NCI-H2029 treated with DMSO at 0.1 percent for 48 hours (cell line): Measurements from ENCODE around the gene TMUB1.
"Not testable (repeated sequence)": the region's sequence is repeated elsewhere in the genome, so short reads cannot be mapped to it uniquely, and the experiment has no call there.

Source experiments
- DNase-seq: peaks from one replicate; lab custom pipeline; 2025; lab: John Stamatoyannopoulos, UW

TMUB1 gene

GRCh38 chr7:151048911-151049463 is 34.3 kb downstream of the TMUB1 start:
- DNase-seq: no peak

GRCh38 chr7:151047976-151048815 is 35.1 kb downstream of the TMUB1 start, which contains the start of gene ASIC3:
ASIC3 (plus strand) TSS chr7:151048531; CDS start chr7:151048886, 355 bp downstream.
- no peak for DNase-seq

DNA sequence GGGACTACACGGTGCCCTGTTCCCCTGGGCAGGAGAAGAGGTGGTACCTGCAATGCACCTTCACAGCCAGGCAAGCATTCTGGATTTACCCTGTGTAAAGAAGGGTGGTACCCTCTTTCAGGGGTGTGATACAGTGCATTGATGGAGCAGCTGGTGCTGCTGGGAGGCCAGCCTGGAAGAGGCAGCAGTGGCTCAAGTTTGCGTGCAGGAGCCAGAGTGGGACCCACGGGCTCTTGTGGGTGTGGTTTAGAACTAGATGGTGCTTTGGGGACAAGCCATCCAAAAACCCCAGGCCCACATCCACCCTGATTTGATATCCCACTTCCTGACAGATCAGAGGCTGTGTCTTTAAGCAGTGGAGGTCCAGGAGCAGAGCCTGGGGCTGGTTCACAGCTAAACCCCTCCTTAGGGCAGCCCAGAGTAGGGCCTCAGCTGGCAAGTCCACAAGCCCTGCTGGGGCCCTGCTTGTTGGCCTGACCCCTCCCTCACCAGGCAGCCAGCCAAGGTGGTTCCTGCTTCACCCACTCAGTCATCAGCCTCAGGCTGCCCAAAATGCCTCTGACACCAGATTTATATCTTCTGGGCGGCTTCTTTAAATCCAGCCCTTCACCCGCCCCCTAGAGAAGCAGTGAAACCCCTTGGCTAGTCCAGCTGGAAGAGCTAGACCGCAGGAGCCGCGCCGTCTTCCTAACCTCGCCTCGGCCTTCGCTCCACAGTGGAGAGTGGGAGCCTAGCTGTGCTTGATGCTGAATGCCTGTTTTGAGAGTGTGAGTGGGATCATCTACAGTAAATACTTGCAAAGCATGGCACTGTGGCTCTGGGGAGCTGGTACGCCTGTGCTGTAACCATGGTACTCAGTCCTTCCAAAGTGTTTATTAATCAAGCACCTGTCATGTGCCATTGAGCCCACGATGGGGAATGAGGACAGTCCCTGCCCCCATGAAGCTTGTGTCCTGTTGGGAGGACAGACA is 36.4 kb downstream of the TMUB1 start:
- DNase-seq: no peak

DNA sequence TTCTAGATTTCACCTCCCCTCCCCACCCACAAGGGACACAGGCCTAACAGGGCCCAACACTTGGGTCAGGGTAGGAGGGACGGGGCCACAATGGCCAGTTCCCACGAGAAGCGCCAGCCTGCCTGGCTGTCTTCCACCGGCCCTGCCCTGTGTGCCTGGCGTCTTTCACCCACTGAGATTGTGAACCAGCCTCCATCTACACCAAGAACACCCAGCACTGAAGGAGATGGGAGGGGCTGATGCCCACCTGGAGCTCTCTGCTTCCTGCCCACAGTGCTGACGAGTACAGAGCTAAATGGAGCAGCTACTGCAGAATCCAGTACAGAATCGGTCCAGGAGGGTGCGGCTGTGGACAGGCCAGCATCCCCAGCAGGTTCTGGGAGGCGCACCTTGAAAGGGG is 37.3 kb downstream of the TMUB1 start:
- no peak for DNase-seq

- no peak for DNase-seq
These were observed 38.0 kb downstream of the TMUB1 start for GRCh38 chr7:151045262-151045661.

- DNase-seq: no peak
These were observed 39.3 kb downstream of the TMUB1 start for GRCh38 chr7:151043959-151044358.

DNA sequence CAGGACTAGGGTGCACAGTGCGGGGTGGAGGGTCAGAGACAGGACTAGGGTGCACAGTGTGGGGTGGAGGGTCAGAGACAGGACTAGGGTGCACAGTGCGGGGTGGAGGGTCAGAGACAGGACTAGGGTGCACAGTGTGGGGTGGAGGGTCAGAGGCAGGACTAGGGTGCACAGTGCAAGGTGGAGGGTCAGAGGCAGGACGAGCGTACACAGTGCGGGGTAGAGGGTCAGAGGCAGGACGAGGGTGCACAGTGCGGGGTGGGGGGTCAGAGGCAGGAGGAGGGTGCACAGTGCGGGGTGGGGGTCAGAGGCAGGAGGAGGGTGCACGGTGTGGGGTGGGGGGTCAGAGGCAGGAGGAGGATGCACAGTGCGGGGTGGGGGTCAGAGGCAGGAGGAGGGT is 39.8 kb downstream of the TMUB1 start:
- not testable (repeated sequence) for DNase-seq

GRCh38 chr7:151040616-151041375 is 42.5 kb downstream of the TMUB1 start:
- DNase-seq: no peak

- no peak for DNase-seq
These were observed 43.3 kb downstream of the TMUB1 start for GRCh38 chr7:151039850-151040548.

DNA sequence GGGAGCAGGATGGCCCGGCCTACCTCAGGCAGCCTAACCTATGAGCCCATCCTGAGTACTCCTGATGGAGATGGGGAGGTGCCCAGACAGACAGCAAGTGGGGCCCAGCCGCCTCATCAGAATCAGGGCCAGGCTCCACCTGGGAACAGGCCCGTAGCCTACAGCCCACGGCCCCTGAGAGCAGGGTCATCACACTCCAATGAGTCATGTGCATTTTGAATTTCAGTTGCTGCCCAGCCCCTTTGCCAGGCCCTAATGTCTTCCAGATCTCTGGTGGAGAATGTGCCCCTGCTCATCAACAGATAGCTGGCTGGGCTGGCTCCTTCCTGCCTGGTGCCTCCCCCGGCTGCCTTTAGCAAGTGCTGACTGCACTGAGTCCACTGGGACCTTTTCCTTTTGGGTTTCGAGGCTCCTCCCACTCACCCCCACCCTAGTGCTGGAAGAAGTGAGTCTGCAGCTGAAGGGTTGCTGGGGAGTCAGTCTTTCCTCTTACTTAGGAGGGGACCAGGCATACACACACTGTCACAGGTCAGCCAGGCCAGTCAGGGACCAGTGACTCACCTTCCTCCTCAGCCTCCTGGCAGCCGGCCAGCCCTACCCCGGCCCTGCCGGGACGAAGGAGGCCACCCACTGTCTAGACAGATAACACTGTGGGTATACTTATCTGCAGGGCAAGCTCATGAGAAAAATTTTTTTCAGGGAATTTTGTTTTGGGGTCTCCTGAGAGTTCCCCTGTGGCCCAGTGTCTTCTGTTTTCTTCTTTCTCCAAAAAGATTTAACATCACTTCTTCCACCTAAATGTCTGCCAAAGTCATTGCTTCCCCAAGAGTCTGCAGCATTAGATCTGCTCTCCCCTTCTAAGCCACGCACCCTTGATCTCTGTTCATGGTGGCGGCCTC is 44.1 kb downstream of the TMUB1 start:
- DNase-seq: no peak

- no peak for DNase-seq
These were observed 47.4 kb downstream of the TMUB1 start for GRCh38 chr7:151035902-151036301.

DNA sequence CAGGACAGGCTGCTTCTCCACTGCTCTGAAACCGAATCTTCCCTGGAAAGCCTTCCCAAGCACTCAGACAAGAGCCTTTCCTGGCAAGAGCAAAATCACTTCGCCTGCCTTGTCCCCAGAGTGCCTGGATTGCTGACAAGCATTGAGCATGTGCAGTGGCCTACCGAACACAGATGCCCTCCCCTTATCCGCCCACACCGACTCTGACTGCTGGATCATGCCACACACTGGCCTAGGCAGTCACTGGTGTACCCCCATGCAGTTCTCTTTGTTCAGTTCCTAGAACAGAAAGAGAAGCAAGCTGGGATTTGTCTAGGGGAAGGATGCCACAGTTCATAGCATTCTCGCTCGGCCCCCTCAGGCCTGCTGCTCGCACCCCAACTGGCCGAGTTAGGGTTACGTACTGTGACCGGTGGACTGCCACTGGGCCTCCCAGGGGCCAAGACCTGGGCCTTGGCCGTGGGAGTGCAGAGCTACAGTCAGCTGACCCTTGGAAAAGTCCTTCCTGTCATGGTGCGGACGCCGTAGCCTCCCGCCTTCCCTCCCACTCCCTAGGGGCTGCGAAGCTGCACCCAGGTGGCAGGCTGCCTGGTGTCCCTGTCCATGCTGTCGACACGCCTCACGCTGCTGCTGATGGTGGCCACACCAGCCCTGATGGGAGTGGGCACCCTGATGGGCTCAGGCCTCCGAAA is 48.1 kb downstream of the TMUB1 start:
- DNase-seq: no peak

DNA sequence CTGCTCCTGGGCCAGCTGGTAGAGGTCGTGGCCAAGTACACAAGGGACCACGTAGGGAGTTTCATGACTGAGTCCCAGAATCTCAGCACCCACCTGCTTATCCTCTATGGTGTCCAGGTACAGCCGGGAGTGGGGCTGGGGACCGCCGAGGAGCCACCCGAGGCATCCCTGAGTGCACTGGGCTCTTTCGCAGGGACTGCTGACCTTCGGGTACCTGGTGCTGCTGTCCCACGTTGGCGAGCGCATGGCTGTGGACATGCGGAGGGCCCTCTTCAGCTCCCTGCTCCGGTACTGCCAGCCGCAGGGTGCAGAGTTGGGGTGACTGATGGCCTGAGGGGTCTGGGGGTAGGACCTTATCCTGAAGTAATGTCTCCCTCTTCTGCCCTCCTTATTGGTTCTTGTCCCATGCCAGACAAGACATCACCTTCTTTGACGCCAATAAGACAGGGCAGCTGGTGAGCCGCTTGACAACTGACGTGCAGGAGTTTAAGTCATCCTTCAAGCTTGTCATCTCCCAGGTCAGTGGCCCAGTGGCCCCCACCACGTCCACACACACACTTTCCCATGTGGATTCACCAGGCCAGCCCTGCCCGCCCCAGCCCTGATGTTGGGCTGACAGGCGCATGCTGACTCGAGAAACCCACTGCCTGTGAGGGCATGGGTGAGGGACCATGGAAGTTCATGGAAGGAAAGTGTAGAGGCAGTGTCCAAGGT is 48.8 kb downstream of the TMUB1 start:
- DNase-seq: no peak

- no peak for DNase-seq
These were observed 49.4 kb downstream of the TMUB1 start for GRCh38 chr7:151033864-151034249.

DNA sequence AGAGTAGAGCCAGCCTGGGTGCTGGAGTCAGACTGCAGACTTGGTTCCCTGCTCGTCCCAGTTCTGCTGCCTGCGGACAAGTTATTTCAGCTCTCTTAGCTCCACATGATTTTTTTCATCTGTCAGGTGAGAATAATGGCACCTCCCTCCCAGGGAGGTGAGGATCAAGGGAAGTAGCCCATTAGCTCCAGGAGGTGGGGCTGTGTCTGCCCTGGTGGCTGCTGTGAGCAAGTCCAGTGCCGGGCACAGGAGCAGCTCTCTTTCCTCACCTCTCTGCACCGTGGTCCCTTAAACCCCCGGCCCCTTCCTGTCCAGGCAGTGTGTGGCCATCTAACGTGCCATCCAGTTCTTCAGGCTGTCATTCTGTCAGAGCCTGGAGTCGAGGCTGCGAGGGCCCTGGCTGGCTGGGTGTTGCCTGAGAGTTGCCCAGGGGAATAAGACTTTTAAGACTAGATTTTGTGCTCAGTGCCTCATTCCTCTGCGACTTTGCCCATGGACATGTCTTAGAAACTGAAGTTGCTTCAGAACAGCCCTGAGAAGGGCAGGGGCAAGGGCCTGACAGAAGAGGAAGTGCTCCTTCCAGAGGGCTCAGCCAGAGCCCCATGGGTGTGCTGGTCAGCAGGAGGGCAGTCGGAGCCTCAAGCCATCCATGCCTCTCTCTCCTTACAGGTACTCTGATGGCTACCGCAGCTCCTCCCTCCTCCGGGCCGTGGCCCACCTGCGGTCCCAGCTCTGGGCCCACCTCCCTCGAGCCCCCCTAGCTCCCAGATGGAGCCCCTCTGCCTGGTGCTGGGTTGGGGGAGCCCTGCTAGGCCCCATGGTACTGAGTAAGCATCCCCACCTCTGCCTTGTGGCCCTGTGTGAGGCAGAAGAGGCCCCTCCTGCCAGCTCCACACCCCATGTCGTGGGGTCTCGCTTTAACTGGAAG is 50.1 kb downstream of the TMUB1 start:
- DNase-seq: no peak
